Bone marrow (tissue), 2 donors: ENCODE data around the gene MYO1H.
"Not testable (repeated sequence)": the region's sequence is repeated elsewhere in the genome, so short reads cannot be mapped to it uniquely, and the experiment has no call there.

Experiments
- DNase-seq, 2 donors: peaks; one replicate each; lab custom pipeline; 2025; lab: John Stamatoyannopoulos, UW

MYO1H gene

DNA sequence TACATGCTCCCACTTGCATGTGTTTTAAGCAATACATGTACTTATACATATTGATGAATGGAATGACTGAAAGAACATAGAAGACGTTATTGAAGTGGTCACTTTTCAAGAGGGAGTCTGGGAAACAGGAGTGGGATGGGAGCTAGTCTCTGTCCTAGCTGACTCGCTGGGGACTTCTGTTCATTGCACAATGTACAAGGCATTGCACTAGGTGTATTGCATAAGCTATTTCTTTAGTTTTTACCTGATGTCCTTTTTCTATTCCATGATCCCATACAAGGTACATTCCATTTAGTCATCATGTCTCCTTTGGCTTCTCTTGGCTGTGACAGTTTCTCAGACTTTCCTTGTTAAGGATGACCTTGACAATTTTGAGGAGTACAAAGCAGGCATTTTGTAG lies 4.0 kb upstream of the MYO1H start:
- DNase-seq = no peak

DNA sequence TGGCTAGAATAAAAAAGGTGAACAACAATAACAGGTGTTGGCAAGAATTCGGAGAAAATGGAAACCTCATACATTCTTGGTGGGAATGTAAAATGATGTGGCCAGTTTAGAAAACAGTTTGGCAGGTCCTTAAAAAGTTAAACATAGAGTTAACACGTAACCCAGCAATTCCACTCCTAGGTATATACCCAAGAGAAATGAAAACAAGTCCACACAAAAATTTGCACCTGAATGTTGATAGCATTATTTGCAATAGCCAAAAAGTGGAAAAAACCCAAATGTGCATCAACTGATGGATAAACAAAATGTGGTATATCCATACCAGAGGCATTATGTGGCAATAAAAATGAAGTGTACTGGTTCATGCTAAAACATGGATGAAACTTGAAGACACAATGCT lies 2.3 kb upstream of the MYO1H start:
- no peak for DNase-seq

DNA sequence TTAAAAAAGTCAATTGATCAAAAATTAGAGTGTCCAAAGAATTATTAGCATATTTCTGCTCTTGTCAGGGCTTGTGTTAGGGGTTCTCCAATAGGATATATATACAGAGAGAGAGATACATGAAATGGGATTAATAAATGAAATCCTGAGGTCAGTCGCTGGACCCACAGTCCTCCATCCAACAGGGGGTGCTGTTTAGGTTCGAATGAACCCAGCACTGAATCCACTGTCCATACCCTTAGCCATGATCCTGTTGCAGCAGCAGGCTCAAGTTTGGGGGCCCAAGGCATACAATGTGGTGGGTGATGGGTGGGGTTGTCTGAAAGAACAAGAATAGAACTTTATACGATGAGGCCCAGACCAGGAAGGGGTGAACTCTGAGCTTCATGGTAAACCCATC lies 780 bp upstream of the MYO1H start:
- DNase-seq = no peak

DNA sequence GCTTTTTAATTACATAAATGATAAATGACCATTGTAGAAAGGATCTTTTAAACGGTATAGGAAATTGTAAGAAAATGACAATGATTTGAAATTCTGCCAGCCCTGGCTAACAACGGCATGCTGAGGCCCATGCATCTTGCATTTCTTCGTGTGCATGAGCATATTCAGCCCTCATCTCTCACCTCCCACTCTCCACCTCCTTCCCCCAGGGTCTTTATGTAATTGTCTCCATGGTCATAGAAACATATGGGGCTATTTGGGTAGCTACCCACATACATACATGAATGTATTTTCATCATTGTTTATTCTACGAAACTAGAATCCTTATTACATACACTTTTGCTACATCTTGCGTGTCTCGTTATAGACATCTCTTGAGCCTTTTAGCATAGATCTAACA lies 4.5 kb downstream of the MYO1H start:
- DNase-seq = no peak

DNA sequence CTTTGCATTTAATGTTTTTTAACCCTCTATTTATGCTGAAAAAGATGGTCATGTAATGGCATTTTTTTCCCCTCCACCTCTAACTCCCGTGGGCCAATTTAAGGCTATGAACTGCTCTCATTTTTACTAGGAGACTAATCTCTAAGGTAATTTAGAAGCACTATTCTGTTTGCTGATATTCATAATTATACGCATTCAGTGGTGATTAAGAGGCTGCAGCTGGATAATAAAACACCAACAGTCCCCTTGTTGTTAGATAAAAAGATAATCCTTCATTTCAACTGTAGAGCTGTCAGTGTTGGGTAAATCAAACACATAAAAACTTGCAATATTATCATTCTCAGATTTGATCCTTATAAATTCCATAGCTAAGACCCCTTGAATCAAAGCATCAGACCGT lies 8.9 kb downstream of the MYO1H start:
- no peak for DNase-seq

DNA sequence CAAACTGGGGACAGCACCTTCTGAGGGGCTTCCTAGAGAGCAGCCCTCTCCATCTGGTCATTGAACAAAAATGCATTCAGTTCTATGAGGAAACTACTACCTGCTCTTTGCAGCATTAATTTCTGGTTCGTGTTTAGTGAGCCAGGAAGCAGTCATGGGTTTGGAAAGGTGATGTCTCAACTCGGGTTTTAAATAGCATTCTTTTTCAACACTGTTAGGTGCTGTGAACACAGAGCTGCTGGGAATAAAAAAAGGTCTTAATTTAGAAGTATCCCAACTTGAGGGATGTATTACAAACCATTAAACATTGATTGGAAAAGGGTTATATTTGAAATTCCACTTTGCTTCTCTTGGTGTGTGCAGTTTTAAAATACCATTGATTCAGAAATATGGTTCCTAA lies 9.3 kb downstream of the MYO1H start:
- no peak for DNase-seq

DNA sequence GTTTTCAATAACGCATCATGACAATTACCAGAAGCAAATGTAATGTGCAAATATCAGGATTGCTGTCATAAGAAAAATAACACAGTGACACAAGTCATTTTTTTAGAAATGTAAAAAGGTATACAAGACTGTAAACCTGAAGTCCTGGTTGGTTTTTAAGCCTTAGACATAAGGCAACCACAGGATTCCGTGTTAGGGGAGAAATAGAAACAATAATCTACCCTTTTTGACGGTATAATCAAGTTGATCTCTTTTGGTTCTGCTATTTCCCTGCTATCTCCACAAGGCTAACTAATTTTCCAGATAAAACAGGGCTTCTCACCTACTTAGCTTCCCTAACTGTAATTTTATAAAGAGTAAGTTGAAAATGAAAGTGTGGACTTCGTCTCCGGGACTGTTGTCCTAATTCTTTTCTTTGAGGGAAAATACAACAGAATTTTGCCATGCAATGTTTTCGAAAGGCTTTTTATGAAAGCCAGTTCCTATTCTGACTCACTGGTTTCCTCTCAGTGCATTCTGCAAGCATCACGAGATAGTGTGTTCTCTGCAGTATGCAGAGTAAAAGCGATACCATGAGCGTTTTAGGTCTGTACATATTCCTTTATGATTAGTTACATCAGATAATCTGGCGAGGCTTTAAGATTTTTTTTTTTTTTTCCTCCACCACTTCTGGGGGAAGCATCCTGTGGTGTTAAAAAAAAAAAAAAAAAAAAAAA lies 10.6 kb downstream of the MYO1H start:
- no peak for DNase-seq

DNA sequence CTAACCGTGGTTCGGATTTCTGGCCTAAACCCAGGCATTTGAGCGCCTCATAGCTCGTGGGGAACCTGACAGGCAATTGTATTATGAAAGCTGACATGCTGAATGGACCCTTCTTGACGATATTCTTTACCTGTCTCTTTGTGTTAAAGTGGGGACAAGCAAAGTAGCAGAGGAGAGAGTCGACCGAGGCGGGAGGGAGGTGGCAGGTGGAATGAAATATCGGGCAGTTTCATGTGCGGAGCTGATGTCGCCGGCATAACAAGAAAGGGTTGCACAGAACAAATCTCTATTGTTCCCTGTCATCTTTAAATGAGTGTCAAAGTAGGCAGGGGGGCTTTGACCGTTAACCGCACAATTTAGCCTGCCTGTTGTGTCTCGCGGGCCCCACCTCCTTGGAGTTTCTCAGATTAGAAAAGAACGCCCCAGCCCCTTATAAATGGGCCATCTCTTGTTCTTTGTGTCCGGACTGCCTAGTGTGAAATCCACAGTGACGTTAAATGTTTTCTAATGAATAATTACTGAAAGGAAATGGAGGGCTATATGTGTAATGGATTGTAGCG lies 11.5 kb downstream of the MYO1H start:
- DNase-seq = no peak

DNA sequence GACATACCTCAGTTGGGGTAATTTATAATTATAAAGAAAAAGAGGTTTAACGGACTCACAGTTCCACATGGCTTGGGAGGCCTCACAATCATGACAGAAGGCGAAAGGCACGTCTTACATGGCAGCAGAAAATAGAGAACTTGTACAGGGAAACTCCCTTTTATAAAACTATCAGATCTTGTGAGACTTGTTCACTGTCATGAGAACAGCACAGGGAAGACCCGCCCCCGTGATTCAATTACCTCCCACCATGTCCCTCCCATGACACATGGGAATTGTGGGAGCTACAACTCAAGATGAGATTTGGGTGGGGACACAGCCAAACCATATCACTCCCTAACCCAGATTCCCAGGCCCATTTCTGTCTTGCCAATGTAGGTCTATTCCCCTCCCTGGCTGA lies 22.1 kb downstream of the MYO1H start:
- DNase-seq = no peak

DNA sequence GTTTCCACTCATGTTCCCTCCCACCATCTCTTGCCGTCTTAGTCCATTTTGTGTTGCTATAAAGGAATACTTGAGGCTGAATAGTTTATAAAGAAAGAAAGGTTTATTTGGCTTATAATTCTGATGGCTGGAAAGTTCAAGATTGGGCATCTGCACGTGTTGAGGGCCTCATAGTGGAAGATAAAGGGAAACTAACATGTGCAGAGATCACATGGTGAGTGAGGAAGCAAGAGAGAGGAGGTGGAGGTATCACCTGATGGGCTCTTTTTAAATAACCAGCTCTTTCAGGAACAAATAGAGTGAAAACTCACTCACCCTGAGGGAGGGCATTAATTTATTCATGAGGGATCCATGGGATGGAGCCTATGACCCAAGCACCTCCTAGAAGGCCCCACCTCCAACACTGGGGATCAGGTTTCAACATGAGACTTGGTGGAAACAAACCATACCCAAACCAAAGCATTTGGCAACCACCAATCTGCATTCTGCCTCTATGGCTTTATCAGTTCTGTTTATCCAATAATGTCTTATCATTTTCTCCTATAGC lies 29.5 kb downstream of the MYO1H start:
- DNase-seq = no peak

DNA sequence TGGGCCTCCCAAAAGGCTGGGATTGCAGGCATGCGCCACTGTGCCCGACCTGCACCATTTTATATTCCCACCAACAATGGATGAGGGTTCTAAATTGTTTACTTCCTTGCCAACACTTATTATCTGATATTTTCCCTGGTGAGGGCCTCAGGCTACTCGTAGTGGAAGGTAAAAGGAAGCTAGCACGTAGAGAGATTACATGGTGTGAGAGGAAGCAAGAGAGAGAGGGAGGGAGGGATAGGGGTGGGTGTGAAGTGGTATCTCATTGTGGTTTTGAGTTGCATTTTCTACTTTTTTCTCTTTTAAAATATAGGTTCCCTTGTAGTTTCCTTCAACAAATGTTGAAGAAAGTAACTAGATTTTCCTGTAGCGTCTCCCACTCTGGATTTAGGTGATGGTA lies 30.9 kb downstream of the MYO1H start:
- no peak for DNase-seq

DNA sequence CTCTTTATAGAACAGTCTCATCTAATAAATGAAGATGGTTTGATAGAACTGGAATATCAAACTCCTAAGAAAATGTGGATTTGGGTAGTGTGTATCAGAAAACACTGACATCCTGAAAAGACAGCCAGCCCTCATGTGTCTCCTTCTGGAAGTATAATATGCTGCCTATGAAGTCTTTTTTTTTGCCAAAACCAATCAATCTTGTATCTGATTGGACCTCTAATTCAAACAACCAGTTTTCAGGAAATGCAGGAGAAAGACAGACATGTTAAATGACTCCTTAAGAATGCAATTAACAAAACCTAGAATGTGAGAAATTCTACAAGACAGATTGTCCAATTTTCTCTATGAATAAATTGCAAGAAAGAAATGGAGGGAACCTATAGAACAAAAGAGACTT lies 34.3 kb downstream of the MYO1H start:
- no peak for DNase-seq

DNA sequence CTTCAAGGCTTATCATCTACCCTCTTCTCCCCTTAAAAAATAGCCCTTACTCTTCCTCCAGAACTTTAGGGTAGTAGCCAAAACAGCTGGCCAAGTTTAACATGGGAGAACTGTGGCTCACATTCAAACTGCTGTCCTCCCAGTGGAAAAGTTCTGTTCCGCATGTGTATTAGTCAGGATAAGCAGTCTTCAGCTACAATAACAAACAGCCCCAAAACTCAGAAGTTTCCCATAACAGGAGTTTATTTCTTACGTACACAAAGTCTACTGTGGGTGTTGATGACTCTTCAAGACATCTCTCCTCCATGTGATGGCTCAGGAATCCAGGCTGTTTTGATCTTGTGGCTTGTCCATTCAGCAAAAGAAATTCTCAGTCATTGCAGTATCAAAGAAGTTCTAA lies 35.5 kb downstream of the MYO1H start:
- no peak for DNase-seq

DNA sequence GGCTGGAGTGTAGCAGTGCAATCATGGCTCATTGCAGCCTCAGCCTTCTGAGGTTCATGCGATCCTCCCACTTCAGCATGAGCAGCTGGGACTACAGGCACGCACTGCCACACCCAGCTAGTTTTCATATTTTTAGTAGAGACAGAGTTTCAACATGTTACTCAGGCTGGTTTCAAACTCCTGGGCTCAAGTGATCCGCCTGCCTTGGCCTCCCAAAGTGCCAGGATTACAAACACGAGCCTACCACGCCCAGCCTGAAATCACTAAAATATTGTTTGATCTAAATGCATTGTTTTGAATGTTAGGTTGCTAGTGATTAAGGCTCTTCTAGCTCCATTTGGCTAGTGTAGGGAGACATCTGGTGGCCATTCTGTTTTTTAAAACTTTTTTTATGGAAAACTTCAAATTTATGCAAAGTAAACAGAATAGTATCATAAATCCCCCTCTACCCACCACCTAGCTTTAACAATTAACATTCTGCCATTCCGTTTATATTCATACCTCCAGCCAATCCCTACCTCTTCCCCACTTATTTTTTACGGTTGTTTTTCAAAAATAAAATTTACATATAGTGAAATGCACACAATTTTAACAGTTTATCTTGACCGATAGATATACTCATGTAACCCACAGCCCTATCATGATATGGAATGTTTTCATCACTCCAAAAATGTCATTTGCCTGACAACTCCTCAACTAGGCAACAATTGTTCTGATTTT lies 37.8 kb downstream of the MYO1H start:
- peak in 1 of 2 donors; percentile 5 for DNase-seq

DNA sequence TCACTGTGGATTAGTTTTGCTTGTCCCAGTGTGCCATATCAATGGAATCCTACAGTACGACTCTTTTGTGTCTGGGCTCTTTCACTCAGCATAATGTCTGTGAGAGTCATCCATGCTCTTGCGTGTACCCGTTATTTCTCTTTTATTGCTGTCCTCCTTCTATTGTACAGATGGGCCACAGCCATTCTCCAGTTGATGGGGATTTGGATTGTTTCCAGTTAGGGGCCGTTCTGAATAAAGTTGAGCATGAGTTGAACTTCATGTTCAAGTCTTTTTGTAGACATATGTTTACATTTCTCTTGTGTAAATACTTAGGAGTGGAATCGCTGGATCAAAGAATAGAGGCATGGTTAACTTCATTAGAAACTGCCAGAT lies 38.3 kb downstream of the MYO1H start:
- no peak for DNase-seq

DNA sequence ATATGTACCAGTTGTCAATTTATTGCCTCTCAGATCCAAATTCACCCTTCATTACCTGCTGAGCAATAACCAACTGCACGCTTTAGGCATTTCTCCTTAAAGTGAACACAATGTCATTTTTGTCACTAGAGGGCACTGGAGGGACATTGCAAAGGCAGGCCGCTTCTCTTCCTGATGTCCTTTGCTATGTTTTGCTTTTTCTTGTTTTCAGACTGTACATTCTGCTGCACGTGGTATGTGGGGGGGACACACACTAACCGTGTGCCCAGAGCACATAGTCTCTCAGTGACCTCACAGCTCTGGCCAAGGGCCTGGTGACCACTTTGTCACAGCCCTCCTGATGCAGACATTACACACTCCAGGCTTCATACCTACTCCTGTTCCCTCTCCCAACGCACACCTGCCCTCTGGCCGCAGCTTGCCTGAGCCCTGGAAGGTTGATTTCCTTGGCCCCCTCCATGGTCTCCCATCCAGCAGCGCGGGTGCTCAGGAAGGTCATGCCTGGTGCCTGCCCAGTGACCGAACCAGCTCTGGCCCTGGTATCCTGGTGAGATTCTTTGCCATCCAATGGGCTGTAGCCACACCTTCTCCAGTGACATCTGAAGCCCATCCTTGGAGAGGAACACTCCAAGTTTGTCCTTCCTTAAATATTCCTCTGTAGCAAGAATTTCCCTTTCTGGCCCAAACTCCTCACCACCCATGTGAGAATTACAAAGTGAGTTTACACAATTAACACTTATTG lies 39.9 kb downstream of the MYO1H start:
- DNase-seq = peak in 1 of 2 donors; percentile 1

DNA sequence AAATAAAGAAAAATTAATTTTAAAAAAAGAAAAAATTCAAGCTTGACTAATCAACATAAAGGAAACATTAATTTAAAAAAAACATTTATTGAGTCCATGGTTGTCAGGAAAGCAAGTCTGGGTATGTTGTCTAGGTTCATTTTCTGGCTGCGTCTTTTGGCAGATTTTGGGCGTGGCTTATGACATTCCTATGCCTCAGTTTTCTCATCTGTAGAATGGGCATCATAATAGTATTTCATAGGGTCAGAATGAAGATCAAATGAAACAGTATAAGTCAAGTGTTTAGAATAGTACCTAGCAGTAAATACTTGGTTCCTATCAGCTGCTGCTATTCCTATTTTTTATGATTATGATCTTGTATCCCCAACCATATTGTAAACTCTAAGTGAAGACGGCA lies 40.5 kb downstream of the MYO1H start:
- no peak for DNase-seq

DNA sequence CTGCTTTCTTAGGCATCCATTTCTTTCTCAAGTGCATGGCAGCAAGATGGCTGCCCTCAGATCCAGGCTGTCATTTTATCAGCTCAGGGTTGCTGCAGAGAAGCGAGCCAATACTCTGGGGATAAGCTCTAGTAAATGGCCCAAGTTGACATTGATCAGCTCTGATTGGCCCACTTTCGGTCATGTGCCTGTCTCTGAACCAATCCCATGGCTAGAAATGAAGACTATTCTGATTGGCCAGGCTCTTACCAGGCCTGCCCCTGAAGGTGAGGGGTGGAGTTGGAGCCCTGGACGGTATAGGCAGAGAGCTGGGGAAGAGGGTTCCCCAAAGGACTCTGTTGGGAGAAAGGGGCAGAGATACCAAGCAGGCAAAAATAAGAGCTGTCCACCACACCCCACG lies 41.4 kb downstream of the MYO1H start:
- DNase-seq = no peak

DNA sequence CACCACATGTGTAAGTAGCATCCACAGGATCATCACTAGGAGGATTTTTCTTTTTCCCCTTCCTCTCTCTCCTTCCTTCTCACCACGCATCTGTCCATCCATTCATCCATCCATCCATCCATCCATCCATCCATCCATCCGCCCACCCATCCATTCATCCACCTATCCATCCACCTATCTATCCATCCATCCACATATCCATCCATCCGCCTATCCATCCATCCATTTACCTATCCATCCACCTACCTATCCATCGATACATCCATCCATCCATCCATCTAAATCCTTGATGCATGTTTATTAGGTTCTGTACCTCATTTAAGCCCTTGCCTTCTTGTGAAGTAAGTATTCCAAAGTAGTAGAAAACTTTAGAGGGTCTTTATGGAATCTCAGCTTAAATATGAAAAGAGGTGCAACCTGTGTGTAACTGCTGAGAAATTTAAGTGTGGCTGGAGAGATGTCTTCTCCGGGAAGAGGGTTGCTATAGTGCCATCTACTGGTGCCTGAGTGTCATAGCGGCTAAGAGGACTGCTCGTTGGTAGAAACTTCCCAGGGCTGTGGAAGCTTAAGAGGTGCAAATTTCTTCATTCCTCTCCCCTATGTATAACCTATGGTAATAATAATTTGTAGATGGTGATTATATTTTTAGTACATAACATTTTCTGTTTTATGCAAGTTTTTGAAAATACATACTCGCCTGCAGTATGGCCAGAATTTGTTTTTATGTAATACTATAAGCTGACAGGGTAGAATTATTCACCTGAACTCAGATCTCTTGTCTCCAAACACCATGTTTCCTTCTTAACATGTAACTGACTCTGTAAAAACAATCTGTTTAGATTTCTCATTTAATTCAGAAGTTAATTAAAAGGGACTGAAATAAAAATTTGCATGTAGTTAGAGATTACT lies 46.0 kb downstream of the MYO1H start:
- DNase-seq = peak in 1 of 2 donors; percentile 44

DNA sequence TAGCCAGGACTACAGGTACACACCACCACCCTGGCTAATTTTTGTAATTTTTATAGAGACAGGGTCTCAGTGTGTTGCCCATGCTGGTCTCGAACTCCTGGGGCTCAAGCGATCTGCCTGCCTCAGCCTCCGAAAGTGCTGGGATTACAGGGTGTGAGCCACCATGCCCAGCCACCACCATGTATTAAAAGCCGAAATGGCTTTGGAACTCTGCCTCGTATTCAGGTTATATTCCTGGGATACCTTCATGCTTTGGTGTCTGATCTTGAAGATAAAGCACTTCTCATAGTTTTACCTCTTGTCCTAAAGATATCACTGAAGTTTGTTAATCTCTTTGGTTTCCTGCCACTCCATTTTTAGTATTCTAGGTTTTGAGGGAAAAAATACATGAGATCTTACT lies 47.2 kb downstream of the MYO1H start:
- no peak for DNase-seq

DNA sequence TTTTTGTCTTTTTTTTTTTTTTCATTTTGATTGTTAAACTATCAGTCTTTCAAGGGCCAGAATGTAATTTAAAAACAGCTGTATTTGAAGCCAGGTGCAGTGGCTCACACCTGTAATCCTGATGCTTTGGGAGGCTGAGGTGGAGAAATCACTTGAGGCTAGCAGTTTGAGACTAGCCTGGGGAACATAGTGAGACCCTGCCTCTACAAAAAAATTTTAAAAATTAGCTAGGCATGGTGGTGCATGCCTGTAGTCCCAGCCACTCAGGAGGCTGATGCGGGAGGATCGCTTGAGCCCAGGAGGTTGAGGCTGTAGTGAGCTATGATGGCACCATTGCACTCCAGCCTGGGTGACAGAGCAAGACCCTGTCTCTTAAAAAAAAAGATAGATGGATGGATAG lies 57.1 kb downstream of the MYO1H start:
- DNase-seq = not testable (repeated sequence)

DNA sequence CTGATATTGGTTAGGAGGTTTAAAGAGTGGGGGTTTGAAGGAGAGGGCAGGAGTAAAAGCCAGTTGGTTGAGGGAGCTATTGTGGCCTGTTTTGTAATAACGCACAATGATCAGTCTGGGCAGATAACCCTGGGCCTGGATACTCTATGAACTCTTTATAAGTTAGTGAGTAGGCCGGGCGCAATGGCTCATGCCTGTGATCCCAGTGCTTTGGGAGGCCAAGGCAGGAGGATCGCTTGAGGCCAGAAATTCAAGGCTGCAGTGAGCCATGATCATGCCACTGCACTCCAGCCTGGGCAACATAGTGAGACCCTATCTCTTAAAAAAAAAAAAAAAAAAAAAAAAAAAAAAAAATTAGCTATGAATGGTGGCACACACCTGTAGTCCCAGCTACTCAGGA lies 58.4 kb downstream of the MYO1H start:
- DNase-seq = not testable (repeated sequence)
